Measurements from ENCODE around the gene PARP11. TPM values are rescaled to one million over a fixed set of nuclear protein-coding genes. Genes with fewer than 3 reads are reported as not detected.

The PARP11 gene
- total RNA-seq: 1 to 10 TPM; 2.8 to 8.2 (median 5.3) TPM
- polyA plus RNA-seq: 1 to 10 TPM; 1.4 to 3.6 TPM

- 0 to 1% methylated on average over 48 to 55 of the region's 55 CpGs for WGBS, 2 donors
- peaks cover 4 to 9% (median 7%) of the 10 kb centered on the region in 3 donors for H3K4me1 ChIP-seq
- ATAC-seq (peak; percentile 98 to 100 (median 99)), FAIRE-seq (peak; percentile 93), DNase-seq (peak; percentile 95 to 97 (median 96))
- no peaks in the 10 kb centered on the region for H3K9me3 ChIP-seq
- intact Hi-C loops (cut with DNase I): no loop called here
- peak within 1 kb of the TSS; percentile 62 to 89 (median 81) for H3K27ac ChIP-seq
- H3K4me3 ChIP-seq: peak within 1 kb of the TSS; percentile 51 to 57 (median 52)
- H3K27me3 ChIP-seq: no peaks in the 10 kb centered on the region
- H3K36me3 ChIP-seq: no peaks in the 10 kb centered on the region
- no peak for TF ChIP-seq CTCF (IDR thresholded peaks at IDR 0.05)
These were observed at the start of gene PARP11 for GRCh38 chr12:3872800-3873636. PARP11 (minus strand) TSS chr12:3873399; CDS start chr12:3873229, 170 bp downstream.

- no peaks in the 10 kb centered on the region for H3K27me3 ChIP-seq
- no peak for ATAC-seq
- no peak for TF ChIP-seq CTCF (IDR thresholded peaks at IDR 0.05)
These were observed 48.8 kb upstream of the PARP11 start for GRCh38 chr12:3922033-3922432.

GRCh38 chr12:3921526-3921925 is 48.3 kb upstream of the PARP11 start:
- 73 to 81% methylated on average over 3 of the region's 3 CpGs for WGBS, 2 donors
- H3K4me3 ChIP-seq: no peak overlapping the region
- no peaks in the 10 kb centered on the region for H3K9me3 ChIP-seq
- no peaks in the 10 kb centered on the region for H3K4me1 ChIP-seq
- TF ChIP-seq CTCF (IDR thresholded peaks at IDR 0.05): no peak
- no peak for DNase-seq
- no peak for FAIRE-seq
- intact Hi-C loops (cut with DNase I): no loop called here
- no peak for ATAC-seq
- H3K27me3 ChIP-seq: no peaks in the 10 kb centered on the region
- no peak overlapping the region for H3K27ac ChIP-seq
- H3K36me3 ChIP-seq: no peaks in the 10 kb centered on the region

More at GRCh38 chr12:3922033-3922432, 48.8 kb upstream of the PARP11 start:
- H3K4me3 ChIP-seq: no peak overlapping the region
- H3K4me1 ChIP-seq: no peaks in the 10 kb centered on the region
- no peaks in the 10 kb centered on the region for H3K9me3 ChIP-seq
- intact Hi-C loops (cut with DNase I): no loop called here
- no peak for DNase-seq
- H3K36me3 ChIP-seq: no peaks in the 10 kb centered on the region
- H3K27ac ChIP-seq: no peak overlapping the region
- WGBS, 2 donors: 46 to 51% methylated on average over 6 of the region's 6 CpGs
- no peak for FAIRE-seq

- intact Hi-C loops (cut with DNase I): no loop called here
- TF ChIP-seq CTCF (IDR thresholded peaks at IDR 0.05): no peak
- DNase-seq: no peak
- no peak for FAIRE-seq
- Histone ChIP-seq H3K9me3 (no peaks in the 10 kb centered on the region), H3K27me3 (no peaks in the 10 kb centered on the region), H3K36me3 (no peaks in the 10 kb centered on the region), H3K4me1 (no peaks in the 10 kb centered on the region), H3K4me3 (no peak overlapping the region), H3K27ac (no peak overlapping the region)
- 69 to 70% methylated on average over 7 of the region's 7 CpGs for WGBS, 2 donors
- ATAC-seq: no peak
These were observed 47.9 kb upstream of the PARP11 start for GRCh38 chr12:3921151-3921471.

Data from pancreas (tissue), 10 donors.